Activated CD8-positive, alpha-beta memory T cell treated with anti-CD3 and anti-CD28 coated beads, Interleukin-2, amount 50 U/mL, for 48 hours (primary cell): ENCODE results near the gene RABIF.
A peak's percentile ranks its signal among the peaks of the same experiment; 100 is the strongest.

ENCODE experiments used
- DNase-seq: peaks from one replicate; pipeline ENCODE4 v3.0.0-alpha.2; 2020

Gene RABIF

DNA sequence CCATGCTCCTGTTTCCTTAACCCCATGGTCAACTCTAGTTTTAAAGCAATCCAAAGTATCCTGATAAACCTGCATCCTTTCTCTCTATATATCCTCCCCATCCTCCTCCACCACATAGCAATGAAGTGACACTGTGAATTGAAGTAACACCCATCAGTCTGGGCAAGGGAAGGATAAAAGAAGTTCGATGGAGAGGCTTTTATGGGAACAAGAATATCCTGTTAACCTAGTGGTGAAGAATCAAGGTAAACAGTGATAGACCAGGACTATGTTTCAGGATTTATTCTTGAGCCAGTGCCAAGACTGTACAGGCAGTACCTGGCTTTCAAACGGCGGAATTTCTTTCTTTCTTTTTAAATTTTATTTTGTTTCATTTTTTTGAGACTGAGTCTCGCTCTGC, 17.6 kb downstream of the RABIF start:
- no peak for DNase-seq

DNA sequence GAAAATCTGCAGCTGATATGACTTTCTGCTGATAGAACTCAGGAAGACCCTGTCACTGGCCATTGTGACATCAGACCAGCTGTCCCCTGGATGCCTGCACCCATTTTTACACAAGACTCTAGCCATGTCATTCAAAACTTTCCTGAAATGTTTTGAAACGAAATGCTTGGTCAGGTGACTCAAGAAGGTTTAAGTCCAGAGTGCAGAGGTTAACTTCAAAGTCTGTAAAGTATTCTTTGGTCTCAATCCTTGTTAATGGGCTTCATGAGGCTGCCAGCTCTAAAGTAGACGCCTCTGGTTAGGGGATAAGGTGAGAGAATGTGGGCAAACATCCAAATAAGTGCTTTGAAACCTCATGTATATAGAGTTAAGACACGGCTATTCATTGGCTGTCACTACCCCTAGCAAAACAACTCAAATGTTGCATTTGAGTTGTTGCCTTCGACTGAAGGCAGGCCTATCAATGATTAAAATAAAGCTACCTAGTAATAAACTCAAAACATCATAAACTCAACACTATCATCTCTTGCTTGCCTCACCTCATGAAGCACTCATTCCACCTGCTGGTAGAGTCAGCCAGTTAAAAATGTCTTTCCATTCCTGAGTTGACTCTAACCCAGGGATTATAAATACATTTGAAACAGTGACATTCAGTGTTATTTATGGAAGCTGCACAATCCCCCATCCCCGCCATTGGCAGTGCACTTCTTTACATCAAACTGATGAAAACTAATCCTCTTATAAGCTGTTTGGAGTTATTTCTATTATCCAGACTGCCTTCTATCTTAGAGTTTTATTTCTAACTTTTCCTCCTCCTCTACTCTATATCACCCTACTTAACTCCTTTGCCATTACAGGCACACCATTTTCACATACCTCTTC, 26.0 kb downstream of the RABIF start:
- no peak for DNase-seq

DNA sequence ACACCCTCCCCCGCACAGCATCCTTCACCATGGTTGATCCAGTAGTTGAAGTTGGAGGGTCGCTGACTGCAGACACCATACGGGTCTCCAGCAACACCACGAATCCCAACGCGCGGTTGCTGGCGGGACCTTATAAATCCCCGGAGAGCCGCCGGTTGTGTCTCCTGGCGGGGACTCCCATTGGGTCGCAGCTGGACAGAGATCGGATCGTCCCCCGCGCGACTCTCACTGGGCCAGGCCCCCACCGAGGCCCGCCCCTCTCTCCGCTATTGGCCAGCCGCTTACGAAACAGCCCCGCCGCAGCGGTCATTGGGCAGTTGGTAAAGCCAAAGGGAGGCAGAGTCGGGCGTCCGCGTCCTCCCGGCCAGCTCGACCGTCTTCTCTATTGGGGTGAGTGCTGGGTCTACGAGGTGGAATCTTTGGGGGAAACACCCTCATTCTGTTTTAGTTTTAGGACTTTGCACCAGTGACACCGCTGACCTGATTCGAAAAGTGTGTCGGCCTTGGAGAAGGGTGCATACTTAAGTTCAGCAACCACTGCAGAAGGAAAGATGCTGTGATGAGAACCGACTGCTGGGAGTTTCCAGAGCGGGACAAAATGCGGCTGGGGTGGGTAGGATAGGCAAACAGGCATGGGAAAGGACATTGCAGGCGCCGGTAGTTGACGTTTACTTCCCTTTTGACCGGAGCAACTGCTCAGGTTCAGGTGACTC, 27.4 kb downstream of the RABIF start:
- DNase-seq = peak; percentile 78

DNA sequence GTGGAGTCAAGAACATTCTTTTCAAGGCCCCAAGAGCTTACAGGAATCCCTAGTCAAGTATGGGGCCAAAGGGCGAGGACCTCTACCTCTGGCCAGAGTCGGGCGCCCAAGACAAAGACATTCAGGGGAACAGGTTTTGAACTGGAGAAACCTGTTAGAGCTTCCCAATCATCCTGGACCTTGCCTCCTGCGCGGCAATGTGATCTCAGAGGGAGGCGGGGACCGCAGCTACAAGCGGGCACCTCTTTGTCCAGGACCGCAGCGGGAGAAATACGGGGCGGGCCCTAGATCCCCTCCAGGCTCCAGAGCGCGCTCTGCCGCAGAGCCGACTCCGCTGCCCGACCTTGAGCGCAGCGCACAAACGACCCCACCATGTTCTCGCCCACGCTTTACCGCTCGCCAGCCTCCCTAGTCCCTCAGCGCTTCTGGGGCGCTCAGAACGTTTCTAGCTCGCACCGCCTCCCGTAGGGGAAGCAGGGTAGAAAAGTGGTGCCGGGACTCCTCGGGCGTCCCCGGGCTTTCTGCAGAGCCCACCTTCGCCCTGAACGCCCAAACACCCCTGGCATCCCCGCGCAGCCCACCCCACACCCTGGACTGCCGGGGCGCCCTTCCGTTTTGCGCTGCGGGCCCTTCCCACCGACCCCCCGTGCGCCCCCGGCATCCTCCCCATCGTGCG, 28.1 kb downstream of the RABIF start:
- peak; percentile 70 for DNase-seq

DNA sequence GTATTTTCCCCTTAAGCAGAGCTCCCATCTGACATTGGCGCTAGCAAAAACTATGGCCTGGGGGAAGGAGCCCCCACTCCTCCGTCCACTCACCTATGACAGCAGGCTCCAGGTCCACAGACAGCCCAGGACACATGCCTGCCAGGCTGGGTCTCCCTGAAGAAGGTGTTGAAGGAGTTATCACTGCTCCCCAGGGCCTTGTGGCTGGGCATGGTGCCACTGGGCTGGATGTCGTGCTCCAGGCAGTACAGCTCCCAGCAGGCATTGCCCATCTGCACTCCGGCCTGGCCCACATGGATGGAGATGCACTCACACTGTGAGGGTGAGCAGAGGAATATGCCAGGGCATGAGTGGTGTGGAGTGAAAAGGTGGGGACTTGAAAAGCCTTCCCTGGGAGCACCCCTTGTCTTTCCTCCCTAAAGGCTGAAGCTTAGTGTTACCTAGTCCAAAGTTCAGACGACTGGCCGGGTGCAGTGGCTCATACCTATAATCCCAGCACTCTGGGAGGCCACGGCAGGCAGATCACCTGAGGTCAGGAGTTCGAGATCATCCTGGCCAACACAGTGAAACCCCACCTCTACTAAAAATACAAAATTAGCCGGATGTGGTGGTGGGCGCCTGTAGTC, 30.0 kb downstream of the RABIF start:
- DNase-seq = no peak

DNA sequence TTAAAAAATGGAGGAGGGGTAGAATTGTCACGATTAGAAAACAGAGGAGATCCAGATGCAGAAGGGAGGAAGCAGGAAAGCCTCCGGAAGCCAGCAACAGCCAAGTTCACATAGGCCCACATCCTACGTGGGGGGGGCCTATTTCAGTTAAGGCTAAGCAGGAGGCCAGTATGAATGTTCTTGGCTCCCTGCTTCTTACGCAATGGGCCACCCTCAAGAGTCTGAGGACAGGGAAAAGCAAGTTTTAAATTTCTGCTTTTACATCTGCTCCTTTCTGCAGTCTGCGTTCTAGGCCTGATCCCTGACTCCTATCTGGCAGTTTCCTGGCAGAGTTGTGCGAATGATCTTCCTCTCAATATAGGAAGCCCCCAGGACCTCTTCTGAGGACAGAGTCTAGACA, 30.6 kb downstream of the RABIF start:
- no peak for DNase-seq

DNA sequence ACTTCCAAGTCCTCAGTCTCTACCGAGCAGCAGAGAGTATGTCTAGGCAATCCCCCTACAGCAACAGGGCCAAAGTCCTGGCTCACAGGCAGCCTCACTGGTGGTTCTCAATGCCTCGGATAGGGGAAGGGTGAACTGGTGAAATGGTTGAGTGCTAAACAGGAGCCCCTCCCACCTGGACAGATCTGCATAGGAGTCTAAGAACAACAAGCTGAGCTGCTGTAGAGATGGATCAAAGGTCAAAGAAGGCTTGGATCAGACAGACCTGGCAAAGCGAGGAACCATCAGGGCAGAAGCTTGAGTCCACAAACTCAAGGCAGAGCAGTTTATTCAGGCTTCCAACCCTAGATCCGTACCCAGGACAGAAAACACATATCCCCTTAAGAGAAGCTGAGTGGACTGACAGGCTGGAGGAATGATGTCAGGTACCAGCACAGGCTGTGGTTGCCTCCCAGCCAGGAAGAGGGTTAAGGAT, 31.8 kb downstream of the RABIF start:
- DNase-seq = no peak

DNA sequence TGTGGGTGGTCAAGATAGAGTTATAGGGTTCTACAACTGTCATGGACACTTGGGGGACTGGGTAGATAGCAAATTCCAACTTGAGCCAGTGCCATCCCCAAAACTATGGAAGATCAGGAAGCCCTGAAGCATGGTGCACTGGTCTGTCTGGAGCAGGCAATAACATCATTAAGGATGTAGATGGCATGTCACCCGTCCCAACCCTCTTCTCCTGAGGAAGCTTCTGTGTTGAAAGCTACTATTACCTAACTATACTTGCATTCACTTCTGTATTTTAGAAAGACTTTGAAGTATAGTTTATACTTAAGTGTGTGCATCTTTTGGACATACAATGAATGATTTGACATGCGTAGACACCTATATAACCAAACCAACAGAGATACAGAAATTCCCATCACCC, 32.9 kb downstream of the RABIF start:
- DNase-seq = no peak

DNA sequence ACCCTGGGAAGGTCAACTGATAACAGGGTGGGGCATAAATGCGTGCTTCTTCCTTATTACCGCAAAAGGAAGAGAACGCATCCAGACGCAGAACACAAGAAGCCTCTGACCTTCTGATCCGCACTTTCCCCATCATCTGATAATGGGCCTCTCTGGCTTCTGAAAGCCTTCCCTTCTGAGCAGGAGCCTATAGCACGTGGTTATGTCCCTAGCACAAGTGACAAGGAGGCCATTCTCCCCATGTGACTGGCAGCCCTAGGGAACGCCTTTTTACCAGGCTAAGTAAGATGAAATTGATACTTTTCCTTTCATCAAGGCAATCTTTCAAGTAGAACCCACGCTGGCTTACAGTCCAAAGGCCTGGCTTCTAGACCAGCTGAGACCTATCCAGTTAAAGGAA, 34.2 kb downstream of the RABIF start:
- no peak for DNase-seq

DNA sequence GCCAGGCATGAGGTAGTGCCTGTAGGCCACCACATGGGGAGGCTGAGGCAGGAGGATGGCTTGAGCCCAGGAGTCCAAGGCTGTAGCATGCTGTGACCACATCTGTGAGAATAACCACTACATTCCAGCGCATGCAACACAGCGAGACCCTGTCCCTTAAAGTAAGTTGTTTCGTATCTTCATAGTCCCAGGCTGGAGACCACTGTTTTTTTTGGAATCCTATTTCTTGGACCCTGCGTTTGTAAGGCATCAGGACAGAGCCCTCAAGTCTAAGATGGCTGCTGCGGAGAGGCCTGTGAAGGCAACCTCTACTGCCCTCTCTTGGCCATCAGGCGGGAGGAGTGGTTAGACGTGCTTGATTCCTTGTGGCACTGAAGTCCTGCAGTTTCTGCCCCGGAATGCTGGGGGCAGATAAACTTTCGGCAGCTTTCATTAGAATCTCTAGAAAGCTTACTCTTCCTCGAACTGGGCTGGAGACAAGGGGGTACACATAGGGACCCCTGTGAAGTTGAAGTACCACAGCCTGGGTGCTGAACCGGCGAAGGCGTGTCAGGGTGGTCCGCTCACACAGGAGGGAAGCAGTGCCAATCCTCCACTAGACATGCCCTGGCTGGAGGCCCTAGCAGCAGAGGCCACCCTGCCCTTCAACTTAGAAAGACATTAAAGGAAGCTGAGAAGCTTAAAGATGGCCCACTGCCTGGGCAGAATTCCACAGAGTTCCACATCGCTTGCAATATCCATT, 36.6 kb downstream of the RABIF start:
- peak; percentile 60 for DNase-seq

DNA sequence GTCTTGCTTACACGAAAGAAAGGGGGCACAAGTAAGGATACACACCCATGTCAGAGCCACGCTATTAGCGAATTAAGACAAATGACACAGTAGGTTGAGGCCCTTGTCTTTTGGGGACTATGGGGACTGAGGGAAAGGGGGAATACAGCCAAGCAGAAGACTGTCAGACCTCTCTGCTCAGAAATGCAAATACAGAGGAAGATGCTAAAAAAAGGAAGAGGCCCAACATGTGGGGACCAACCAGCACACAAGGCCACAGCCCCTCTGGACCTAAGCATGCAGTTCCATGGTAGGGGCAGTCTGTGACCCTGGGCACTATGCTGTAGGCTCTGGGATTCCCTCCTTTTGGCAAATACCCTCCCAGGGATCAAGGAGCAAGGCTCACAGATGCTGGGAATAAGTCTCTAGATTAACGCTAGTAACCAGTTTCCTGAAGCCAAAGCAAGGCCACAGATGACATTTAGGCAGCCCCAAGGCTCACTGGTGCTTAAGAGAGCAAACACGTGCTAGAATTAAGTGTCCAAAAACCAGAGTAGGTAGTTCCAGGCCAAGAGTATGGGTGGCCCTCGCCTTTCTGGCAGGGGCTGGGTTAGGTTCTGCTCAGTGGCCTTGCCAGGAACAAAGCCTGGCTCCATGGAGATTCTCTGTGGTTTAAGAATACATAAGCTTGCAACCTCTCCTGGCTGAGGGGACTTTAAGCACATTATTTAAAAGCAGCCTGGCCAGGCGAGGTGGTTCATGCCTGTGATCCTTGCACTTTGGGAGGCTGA, 38.2 kb downstream of the RABIF start:
- DNase-seq = no peak

DNA sequence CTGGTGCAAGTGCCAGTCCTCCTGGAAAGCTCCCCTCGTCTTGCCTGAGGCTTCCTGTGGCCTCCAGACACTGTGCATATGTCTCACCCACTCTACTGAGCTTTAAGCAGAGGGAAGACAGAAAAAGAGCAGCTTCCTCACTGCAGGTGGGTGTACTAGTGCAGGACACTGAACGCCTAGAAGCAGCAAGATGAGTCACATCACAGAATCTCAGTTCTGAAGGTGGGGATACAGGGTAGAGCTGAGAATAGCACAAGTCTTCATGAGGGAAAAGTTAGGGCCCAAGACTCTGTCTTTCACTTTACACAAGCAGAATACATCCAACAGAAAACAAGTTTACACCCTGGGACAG, 40.8 kb downstream of the RABIF start:
- DNase-seq = no peak

DNA sequence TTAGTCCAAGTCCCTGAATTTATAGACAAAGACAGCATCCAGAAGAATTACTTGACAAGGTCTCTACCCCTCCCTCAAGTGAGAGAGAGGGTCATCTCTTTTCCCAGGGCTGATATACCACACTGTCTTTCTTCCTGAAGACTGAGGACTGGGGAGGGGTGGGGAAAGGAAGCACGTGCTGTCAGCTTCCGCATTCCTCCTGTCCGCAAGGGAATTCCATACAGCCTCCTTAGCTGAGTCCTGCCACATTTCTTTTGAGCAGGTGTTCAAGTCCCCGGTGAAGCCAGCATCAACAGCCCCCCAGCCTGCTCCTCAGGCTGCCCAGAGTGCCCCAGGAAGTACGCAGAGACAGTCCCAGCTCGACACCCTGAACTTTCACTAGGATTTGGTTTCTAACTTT, 44.0 kb downstream of the RABIF start:
- no peak for DNase-seq

DNA sequence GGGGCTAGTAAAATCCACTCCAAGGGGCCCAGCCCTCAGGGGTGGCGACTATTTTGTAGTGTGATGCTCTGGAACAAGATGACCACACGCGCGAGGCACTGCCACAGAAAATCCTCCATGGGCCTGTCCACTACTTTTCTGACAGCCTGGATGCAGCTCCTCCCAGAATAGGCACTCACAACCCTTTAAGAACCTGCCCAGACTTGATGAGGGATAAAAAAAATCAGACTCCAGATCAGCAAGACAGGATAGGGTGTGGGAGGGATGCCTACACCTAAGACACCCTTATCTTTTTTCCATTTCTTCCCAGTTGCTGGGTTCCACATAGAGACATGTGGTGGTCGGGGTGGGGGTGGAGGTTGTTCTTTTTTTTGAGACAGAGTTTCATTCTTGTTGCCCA, 44.7 kb downstream of the RABIF start:
- DNase-seq = no peak

DNA sequence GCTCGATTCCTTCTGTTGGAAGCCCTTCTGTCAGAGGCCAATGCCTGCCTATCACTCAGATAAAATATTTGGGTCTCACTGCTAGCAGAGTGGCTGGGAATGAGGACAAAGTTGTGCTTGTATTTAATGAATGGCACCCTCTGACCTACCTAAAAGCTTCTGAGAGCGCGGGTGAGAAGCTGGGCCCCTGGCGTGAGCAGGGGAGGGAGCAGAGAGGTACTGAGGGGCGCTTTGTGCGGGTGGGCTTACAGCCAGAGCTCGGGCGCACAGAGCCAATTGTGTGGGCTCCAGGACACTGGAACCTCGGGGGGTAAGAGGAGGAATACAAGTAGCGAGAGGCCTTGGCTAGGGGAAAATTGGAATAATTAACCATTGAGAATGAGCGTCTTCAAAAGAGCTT, 45.9 kb downstream of the RABIF start:
- no peak for DNase-seq

DNA sequence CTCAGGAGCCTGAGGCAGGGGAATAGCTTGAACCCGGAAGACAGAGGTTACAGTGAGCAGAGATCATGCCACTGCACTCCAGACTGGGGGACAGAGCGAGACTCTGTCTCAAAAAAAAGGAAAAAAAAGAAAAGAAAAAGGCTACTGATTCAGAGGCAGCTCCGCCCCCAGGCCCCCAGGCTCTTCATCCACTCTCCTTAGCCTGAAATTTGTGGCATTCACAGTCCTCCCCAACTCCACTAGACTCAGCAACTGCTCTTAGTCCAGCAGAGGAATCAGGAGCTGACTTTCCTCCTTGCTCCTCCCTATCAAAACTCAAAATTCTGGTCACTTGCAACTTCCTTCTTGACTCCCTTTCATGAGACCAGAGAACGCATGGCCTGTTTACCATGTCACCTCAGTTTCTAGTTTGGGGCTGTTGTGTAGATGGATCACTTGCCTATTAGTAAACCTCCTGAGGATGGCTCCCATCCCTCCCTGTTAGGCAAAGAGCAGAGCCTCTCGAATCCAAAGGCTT, 51.1 kb downstream of the RABIF start:
- DNase-seq = no peak

DNA sequence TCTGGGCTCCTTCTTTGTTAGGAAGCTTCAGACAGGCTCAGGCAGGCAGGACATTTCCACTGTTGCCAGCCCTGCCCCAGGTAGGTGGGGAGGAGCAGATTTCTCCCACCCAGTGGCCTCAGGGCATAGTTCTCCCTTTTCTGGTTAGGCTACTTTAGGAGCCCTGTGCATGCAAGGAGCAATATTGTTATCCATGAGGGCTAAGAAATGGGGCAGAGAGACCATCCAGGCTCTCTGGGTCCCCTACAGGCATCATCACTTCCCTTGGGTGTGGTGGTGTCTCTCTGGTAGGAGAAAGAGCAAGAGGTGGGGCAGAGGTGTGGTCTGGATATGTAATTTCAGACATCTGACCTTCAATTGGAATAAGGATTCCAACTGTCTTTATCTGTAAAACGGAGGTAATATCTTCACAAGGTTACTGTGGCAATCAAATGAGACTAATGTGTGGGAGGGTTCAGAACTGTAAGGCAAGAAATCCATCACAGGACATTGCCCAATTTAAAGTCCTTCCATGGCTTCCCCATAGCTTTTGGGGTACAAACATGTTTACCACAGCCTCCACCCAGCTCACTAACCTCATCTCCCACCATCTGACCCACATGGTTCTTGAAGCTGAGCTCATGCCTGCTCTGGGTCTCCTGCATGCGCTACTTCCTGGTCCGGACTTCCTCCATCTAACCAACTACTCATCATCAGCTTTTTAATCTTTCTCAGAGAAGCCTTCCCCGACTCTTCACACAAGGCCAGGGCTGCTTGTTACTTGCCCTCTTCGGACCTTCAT, 52.1 kb downstream of the RABIF start:
- no peak for DNase-seq

DNA sequence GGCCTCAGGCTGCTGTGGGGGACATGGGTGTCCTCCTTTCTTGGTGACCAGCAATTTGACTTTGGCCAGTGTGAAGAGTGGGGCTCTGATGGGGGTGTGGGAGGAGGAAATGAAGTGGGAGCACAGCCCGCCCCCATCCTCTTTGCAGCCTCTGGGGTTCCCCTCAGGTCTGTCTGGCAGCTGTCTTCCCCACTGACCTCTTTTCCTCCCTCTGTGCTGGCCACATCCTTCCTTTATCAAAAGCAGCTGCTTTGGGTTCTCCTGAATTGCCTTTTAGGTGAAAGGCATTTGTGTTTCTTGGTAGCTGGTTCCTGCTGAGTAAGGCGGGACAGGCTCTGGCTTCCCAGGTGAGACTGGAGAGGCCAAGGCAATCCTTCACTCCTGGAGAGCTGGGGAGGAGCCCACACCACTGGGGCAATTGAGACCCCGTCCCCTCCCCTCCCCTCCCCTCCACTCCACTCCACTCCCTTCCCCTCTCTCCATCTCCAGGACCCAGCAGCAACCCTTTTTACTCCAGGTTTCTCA, 53.3 kb downstream of the RABIF start:
- no peak for DNase-seq

DNA sequence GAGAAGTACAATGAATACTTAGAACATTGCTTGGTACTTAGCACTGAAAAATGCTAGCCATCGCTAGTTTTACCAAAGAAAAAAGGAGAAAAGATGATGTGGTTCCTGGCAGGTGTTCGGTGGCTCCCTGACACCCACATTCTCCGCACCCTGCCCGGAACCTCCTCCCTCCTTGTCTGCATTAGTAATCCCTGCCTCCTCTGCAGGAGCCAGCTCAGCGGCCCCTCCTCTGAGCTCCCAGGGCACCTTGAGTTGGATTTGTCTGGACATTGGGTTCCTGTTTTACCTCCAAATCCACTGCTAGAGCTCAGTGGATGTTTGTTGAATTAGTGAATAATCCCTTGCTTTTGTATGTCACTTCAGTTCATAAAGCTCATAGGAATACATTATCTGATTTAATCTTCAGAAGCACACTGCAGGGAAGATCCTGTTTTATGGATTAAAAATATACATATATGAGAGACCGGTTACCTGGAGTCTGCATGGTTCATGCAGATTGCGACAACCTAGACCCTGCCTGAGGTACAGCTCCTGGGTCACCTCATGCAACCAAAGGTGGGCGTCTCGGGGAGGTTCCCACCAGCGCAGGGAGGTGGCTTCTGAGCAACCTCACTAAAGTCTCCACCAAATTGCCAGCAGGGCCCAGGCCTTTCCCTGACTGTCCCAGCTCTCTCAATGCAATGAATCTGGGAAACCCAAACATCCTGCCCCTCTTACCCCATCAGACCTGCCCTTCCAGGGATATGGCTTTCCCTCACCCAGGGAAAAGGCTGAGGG, 54.0 kb downstream of the RABIF start:
- no peak for DNase-seq

DNA sequence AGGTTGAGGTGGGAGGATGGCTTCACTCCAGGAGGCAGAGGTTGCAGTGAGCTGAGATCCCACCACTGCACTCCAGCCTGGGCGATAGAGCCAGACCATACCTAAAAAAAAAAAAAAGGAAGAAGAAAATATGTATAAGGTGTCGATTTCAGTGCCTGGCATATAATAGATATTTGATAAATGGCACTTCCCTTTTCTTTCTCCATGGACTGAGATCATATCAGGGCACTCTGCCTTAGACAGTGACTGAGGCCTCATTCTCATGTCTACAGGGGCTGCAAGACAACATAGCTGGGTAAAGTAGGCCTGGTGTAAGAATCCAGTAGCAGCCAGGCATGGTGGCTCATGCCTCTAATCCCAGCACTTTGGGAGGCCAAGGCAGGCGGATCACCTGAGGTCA, 57.0 kb downstream of the RABIF start:
- no peak for DNase-seq
